Ascending aorta (tissue), 2 donors: ENCODE data around the gene SP3. TPM values are rescaled to one million over a fixed set of nuclear protein-coding genes. Genes with fewer than 3 reads are reported as not detected.

Source experiments
- DNase-seq, 2 donors: peaks; one replicate each; pipeline ENCODE4 v3.0.0-alpha.2; 2019; ENCODE audit warnings: low spot score in 2 of 2
- H3K27ac ChIP-seq, 2 donors: fragments of 200-600 bp; sonication (generic); one replicate each; pipeline ENCODE4 v1.5.1; 2016 to 2017; ENCODE audit warnings: mild to moderate bottlenecking in 1 of 2
- H3K27me3 ChIP-seq: fragments of 200-600 bp; sonication (generic); one replicate; pipeline ENCODE4 v1.5.1; 2017
- H3K36me3 ChIP-seq, 2 donors: fragments of 200-600 bp; sonication (generic); one replicate each; pipeline ENCODE4 v1.5.1; 2016
- H3K4me1 ChIP-seq, 2 donors: fragments of 200-600 bp; sonication (generic); one replicate each; pipeline ENCODE4 v1.5.1; 2016 to 2017; ENCODE audit warnings: mild to moderate bottlenecking in 1 of 2
- H3K4me3 ChIP-seq, 2 donors: fragments of 200-600 bp; sonication (generic); one replicate each; pipeline ENCODE4 v1.5.1; 2016 to 2017; ENCODE audit warnings: mild to moderate bottlenecking in 1 of 2
- H3K9me3 ChIP-seq, 2 donors: fragments of 200-600 bp; sonication (generic); one replicate each; pipeline ENCODE4 v1.5.1; 2016
- intact Hi-C: fragments of 100-400 bp; cut with DNase I; formaldehyde crosslinking; loops from one replicate; pipeline ENCODE4 v1.15.1; 2023
- total RNA-seq: library from RNA; depleted of rRNA; stranded (reverse); fragments of >200 nt; gene quantifications from one replicate; pipeline ENCODE4 v1.1.0, GENCODE V29; 2016
- TF ChIP-seq, protein P1 (sequence below), 3 experiments: fragments of 200-600 bp in 2 of 3; fragments of 450-650 bp in 1 of 3; sonication (generic) in 2 of 3; IDR thresholded peaks; one replicate each; pipeline ENCODE4 v1.5.1; 2016 to 2019; ENCODE audit warnings: antibody characterized with exemption in 3 of 3, mild to moderate bottlenecking in 1 of 3, moderate library complexity in 1 of 3

Gene SP3
- total RNA-seq, 1 donor from 2014 or later = 58.0 TPM

DNA sequence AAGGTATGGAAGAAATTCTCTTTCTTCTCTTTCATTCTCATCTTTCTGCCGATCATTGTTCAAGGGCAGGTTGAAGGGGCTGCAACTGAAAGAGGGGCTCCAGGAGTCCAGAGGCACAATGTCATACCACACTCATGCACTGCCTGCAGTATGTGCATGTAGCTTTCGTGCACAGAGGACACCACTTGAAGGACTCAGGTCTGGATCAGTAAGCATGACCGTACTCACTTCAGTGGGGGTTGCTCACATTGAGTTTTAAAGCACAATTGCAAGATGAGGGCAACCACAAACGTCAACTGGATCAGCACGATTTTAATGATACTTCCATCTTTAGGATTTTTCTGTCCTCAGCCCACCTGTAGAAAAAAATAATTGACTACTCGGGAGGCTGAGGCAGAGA is 84.6 kb downstream of the SP3 start:
- DNase-seq = no peak
- H3K4me1 ChIP-seq = no peaks in the 10 kb centered on the region
- no peak overlapping the region for H3K27ac ChIP-seq
- H3K9me3 ChIP-seq = no peaks in the 10 kb centered on the region
- H3K4me3 ChIP-seq = no peak overlapping the region
- H3K36me3 ChIP-seq = no peaks in the 10 kb centered on the region
- H3K27me3 ChIP-seq = no peaks in the 10 kb centered on the region
- TF ChIP-seq, protein P1, sequence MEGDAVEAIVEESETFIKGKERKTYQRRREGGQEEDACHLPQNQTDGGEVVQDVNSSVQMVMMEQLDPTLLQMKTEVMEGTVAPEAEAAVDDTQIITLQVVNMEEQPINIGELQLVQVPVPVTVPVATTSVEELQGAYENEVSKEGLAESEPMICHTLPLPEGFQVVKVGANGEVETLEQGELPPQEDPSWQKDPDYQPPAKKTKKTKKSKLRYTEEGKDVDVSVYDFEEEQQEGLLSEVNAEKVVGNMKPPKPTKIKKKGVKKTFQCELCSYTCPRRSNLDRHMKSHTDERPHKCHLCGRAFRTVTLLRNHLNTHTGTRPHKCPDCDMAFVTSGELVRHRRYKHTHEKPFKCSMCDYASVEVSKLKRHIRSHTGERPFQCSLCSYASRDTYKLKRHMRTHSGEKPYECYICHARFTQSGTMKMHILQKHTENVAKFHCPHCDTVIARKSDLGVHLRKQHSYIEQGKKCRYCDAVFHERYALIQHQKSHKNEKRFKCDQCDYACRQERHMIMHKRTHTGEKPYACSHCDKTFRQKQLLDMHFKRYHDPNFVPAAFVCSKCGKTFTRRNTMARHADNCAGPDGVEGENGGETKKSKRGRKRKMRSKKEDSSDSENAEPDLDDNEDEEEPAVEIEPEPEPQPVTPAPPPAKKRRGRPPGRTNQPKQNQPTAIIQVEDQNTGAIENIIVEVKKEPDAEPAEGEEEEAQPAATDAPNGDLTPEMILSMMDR (IDR thresholded peaks at IDR 0.05) = no peak
- intact Hi-C loops = loop anchor here (10.0 kb wide), 1 partner anchor 464 kb away; no protein-coding TSS in a partner anchor

DNA sequence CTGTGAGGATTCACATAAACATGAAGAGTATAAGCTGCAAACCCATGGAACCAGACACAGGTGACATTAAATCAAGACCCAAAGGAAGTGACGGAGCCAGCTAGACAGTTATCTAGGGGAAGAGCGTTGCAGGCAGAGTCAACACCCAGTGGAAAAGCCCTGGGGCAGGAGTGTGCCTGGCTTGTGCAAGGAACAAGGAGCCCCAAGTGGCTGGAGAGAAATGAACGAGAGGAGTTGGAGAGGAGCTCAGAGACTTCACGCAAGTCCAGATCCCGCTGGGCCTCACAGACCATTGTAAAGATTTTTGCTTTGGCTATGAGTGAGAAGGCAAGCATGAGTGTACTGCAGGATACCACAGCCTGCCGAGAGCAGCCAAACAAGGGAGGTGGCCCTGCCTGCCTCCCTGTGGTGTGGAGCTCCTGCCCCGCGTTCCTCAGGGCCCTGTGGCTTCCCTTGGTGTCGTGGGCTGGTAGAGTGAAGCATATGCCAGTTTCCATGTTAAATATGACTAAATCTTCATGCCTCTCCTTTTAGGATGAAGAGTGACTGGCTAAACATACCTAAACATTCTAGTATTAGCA is 88.2 kb downstream of the SP3 start:
- Histone ChIP-seq H3K4me3 (no peak overlapping the region), H3K9me3 (no peaks in the 10 kb centered on the region), H3K27me3 (no peaks in the 10 kb centered on the region), H3K36me3 (no peaks in the 10 kb centered on the region), H3K4me1 (no peaks in the 10 kb centered on the region), H3K27ac (no peak overlapping the region)
- intact Hi-C loops = no loop called here
- TF ChIP-seq, protein P1 (IDR thresholded peaks at IDR 0.05) = no peak
- DNase-seq = no peak

DNA sequence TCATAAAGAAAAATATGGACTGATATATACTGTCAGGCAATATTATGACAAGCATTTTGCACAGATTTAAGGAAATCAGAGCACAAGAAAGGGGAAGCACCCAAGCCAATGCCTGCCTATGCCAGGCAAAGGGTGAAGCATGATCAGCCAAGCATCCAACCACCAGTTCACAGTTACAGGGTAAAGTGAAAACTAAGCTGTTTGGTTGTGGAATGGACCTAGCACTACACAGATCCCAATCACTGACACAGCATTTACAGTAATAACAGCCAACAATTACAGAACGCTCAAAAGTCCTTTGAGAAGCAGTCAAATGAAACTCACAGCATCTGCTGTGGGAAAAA is 90.3 kb downstream of the SP3 start:
- DNase-seq = no peak
- TF ChIP-seq, protein P1 (IDR thresholded peaks at IDR 0.05) = no peak
- Histone ChIP-seq H3K4me3 (no peak overlapping the region), H3K4me1 (no peaks in the 10 kb centered on the region), H3K9me3 (no peaks in the 10 kb centered on the region), H3K27me3 (no peaks in the 10 kb centered on the region), H3K27ac (no peak overlapping the region), H3K36me3 (no peaks in the 10 kb centered on the region)
- intact Hi-C loops = no loop called here

DNA sequence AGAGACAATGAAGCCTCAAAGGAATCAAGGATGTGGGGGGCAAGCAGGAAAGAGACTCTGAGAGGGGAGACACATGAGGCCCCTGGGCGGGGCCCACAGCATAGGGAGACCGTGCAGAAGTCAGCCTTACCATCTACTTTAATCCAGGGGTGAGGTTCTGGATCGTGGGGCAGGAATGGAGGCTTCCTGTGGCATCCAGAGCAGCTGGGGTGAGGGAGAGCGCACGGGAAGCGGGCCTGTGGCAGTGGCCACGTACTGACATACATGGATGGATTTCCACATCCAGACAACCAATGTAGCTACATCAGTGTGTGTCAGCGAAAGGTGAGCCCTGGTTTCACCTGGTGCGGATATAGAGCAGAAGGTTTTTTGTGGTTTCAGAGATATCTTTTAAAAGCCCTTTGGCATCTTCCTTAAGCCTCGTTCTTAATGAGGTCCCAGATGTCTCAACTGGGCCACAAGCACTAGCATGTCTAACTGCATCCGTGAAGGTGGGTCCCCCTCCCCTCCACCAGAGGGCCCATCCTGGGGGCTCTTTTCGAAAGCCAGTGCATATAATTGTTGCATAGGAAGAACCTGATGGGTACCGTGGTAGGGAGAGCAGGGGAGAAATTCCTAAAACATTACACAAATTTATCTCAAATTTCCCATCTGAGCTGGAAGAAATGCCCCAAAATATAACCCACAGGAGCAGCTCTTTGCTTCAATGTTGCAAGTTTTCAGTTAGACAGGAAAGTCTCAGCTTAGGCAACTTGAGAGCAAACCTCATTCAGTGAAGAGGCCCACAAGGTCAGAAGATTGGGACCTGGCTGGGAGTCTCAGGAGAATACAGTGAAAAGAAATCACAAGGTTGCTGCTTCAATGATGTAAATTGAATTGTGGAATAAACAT is 90.9 kb downstream of the SP3 start:
- DNase-seq = no peak
- Histone ChIP-seq H3K9me3 (no peaks in the 10 kb centered on the region), H3K27ac (no peak overlapping the region), H3K4me1 (no peaks in the 10 kb centered on the region), H3K27me3 (no peaks in the 10 kb centered on the region), H3K4me3 (no peak overlapping the region), H3K36me3 (no peaks in the 10 kb centered on the region)
- TF ChIP-seq, protein P1 (IDR thresholded peaks at IDR 0.05) = no peak
- intact Hi-C loops = no loop called here

DNA sequence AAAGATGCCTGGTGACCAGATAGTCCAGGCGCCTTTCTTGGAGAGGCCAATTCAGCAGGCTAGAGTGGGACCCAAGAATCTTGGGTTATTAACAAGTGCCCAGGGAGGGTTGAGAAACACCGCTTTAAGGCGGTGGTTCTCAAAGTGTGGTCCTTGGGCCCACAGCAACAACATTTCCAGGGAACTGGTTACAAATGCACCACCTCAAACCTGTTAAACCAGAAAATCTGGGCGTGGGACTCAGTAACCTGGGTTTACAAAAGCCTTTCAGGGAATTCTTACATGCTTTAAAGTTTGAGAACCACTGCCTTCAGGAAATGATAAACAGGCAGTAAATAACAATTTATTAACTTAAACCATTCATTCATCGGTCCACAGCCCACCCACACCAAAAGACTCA is 92.5 kb downstream of the SP3 start:
- TF ChIP-seq, protein P1 (IDR thresholded peaks at IDR 0.05) = no peak
- no peaks in the 10 kb centered on the region for H3K4me1 ChIP-seq
- no peak overlapping the region for H3K4me3 ChIP-seq
- no peak for DNase-seq
- no peaks in the 10 kb centered on the region for H3K27me3 ChIP-seq
- no peaks in the 10 kb centered on the region for H3K36me3 ChIP-seq
- H3K9me3 ChIP-seq = no peaks in the 10 kb centered on the region
- intact Hi-C loops = no loop called here
- no peak overlapping the region for H3K27ac ChIP-seq
